Hepatocyte (in vitro differentiated cells): Measurements from ENCODE around the gene SAPCD1. TPM values are rescaled to one million over a fixed set of nuclear protein-coding genes. Genes with fewer than 3 reads are reported as not detected.
A peak's percentile ranks its signal among the peaks of the same experiment; 100 is the strongest.

Source experiments
- DNase-seq: peaks from one replicate; pipeline ENCODE4 v3.0.0-alpha.2; 2016; ENCODE audit warnings: low spot score
- H2AFZ ChIP-seq: fragments of 200-600 bp; sonication (generic); 2 replicates; pipeline ENCODE4 v1.6.0; 2016; ENCODE audit warnings: antibody characterized with exemption, mild to moderate bottlenecking
- H3K27ac ChIP-seq: fragments of 200-600 bp; sonication (generic); 2 replicates; pipeline ENCODE4 v1.5.1; 2016; ENCODE audit warnings: mild to moderate bottlenecking
- H3K27me3 ChIP-seq: fragments of 200-600 bp; sonication (generic); 2 replicates; pipeline ENCODE4 v1.6.1; 2016
- H3K36me3 ChIP-seq: fragments of 200-600 bp; sonication (generic); replicated peaks from 2 replicates; pipeline ENCODE4 v1.5.1; 2016; ENCODE audit warnings: low read depth; ENCODE audit not compliant: insufficient read depth
- H3K4me1 ChIP-seq: fragments of 200-600 bp; sonication (generic); 2 replicates; pipeline ENCODE4 v1.5.1; 2016; ENCODE audit warnings: mild to moderate bottlenecking, moderate library complexity; ENCODE audit not compliant: insufficient read depth
- H3K4me2 ChIP-seq: fragments of 200-600 bp; sonication (generic); 2 replicates; pipeline ENCODE4 v1.6.0; 2016
- H3K4me3 ChIP-seq: fragments of 200-600 bp; sonication (generic); 2 replicates; pipeline ENCODE4 v1.5.1; 2016; ENCODE audit warnings: mild to moderate bottlenecking
- H3K79me2 ChIP-seq: fragments of 200-600 bp; sonication (generic); 2 replicates; pipeline ENCODE4 v1.6.0; 2017; ENCODE audit warnings: mild to moderate bottlenecking
- H3K9me2 ChIP-seq: fragments of 200-600 bp; sonication (generic); replicated peaks from 2 replicates; pipeline ENCODE4 v1.6.0; 2017; ENCODE audit warnings: mild to moderate bottlenecking; ENCODE audit not compliant: insufficient read depth
- H3K9me3 ChIP-seq: fragments of 200-600 bp; sonication (generic); 2 replicates; pipeline ENCODE4 v1.5.1; 2016; ENCODE audit warnings: low read depth, mild to moderate bottlenecking
- H4K20me1 ChIP-seq: fragments of 200-600 bp; sonication (generic); 2 replicates; pipeline ENCODE4 v1.6.0; 2016; ENCODE audit warnings: mild to moderate bottlenecking; ENCODE audit not compliant: insufficient read depth, poor library complexity, severe bottlenecking
- EZH2 ChIP-seq: fragments of 200-600 bp; sonication (generic); IDR thresholded peaks from 2 replicates; pipeline ENCODE4 v1.6.1; 2016; ENCODE audit warnings: antibody characterized with exemption, mild to moderate bottlenecking, borderline replicate concordance
- EZH2phosphoT487 ChIP-seq: fragments of 200-600 bp; sonication (generic); IDR thresholded peaks from one replicate; pipeline ENCODE4 v1.6.1; 2018; ENCODE audit warnings: antibody characterized with exemption, mild to moderate bottlenecking, low read depth, moderate library complexity; ENCODE audit not compliant: unreplicated experiment, severe bottlenecking
- WGBS: methylation state at CpG from one replicate; pipeline ENCODE4 v1.1.6; 2016; ENCODE audit warnings: low lambda C conversion rate; ENCODE audit errors: missing lambda C conversion rate; 5-methylcytosine and 5-hydroxymethylcytosine counted together
- polyA plus RNA-seq: library from polyadenylated mRNA; unstranded; fragments of >200 nt; fragmentation: Nextera tagmentation; extraction: Ambion mirVana; gene quantifications from 2 replicates; pipeline ENCODE4 v1.2.1, GENCODE V29; 2016
- total RNA-seq: library from RNA; depleted of rRNA; stranded (reverse); fragments of >200 nt; gene quantifications from 2 replicates; pipeline ENCODE4 v1.2.3, GENCODE V29; 2014
- TF ChIP-seq, protein P1 (sequence below): fragments of 200-600 bp; sonication (generic); IDR thresholded peaks from 2 replicates; pipeline ENCODE4 v1.5.1; 2016; ENCODE audit warnings: antibody characterized with exemption, mild to moderate bottlenecking; ENCODE audit not compliant: poor library complexity

SAPCD1 gene
- total and polyA plus RNA-seq, 2 experiments from 2014 or later = 1.4 to 2.0 TPM

DNA sequence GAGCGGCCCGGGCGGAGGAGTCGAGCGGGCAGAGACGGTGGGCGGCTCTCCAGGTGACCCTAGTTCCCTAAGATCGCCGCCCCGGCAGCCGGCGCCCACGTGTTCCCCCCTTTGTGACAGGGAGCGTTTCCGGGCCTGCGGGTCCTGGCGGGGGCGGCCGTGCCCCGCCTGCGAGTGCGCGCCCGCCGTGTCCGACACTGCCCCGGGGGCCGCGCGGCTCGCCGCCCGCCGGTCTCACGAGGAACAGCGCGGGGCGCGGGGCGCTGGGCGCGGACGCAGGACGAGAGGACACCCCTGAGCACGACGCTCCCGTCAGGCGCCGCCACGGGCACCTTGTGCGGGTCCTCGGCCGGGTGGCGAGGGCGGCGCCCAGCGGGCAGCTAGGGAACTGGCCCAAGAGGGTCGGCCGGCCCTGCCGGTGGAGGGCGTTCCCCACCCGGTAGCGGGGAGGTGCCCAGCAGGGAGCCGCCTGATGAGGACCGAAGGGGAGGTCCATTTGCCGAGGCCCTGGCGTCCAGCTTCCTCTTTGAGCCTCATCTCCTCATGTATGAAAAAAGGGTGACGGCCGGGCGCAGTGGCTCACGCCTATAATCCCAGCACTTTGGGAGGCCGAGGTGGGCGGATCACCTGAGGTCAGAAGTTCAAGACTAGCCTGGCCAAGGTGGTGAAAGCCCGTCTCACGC lies 33.3 kb downstream of the SAPCD1 start, which contains the start of gene VARS1:
Gene VARS1, minus strand, starts transcription at position 137 of the 683 bp plus-strand sequence. CDS start 535 bp downstream, outside the sequence.
- Histone ChIP-seq H3K36me3 (no peaks in the 10 kb centered on the region), H4K20me1 (no peaks in the 10 kb centered on the region), H3K4me2 (peak within 1 kb of the TSS; percentile 96), H3K27me3 (no peaks in the 10 kb centered on the region), H3K9me3 (no peaks in the 10 kb centered on the region), H3K27ac (peak within 1 kb of the TSS; percentile 93), H2AFZ (peak within 1 kb of the TSS; percentile 57), H3K4me3 (peak within 1 kb of the TSS; percentile 80), H3K79me2 (peaks cover 31% of the 10 kb centered on the region), H3K9me2 (no peaks in the 10 kb centered on the region), H3K4me1 (peaks cover 11% of the 10 kb centered on the region)
- peak; percentile 96 for DNase-seq
- TF ChIP-seq EZH2 = no peak
- TF ChIP-seq, protein P1, sequence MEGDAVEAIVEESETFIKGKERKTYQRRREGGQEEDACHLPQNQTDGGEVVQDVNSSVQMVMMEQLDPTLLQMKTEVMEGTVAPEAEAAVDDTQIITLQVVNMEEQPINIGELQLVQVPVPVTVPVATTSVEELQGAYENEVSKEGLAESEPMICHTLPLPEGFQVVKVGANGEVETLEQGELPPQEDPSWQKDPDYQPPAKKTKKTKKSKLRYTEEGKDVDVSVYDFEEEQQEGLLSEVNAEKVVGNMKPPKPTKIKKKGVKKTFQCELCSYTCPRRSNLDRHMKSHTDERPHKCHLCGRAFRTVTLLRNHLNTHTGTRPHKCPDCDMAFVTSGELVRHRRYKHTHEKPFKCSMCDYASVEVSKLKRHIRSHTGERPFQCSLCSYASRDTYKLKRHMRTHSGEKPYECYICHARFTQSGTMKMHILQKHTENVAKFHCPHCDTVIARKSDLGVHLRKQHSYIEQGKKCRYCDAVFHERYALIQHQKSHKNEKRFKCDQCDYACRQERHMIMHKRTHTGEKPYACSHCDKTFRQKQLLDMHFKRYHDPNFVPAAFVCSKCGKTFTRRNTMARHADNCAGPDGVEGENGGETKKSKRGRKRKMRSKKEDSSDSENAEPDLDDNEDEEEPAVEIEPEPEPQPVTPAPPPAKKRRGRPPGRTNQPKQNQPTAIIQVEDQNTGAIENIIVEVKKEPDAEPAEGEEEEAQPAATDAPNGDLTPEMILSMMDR = peak; percentile 75
- WGBS = 4% methylated on average over 62 of the region's 75 CpGs

DNA sequence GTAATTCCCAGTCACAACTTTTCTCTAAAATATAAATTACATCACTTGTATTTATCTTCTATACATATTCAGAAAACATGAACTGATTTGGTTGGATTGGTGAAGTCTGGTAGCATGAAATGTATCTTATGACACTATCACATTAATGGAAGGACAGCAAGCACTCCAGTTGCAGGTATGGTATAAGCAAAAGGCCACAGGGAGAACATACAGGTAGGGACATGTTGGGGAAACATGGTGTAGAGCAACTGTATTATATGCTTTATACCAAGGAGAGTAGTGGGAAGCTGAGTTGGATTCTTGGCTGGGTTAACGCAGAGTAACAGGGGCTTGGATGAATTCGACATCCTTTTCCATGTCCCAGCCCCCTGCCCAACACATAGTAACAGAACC lies 34.5 kb downstream of the SAPCD1 start:
- no peak overlapping the region for H3K4me3 ChIP-seq
- no peak overlapping the region for H3K4me2 ChIP-seq
- TF ChIP-seq, protein P1 = no peak
- TF ChIP-seq EZH2 = no peak
- no peak for TF ChIP-seq EZH2phosphoT487
- no peaks in the 10 kb centered on the region for H3K9me3 ChIP-seq
- peaks cover 37% of the 10 kb centered on the region for H3K79me2 ChIP-seq
- no peak overlapping the region for H3K27ac ChIP-seq
- 98% methylated on average over 2 of the region's 2 CpGs for WGBS
- H3K27me3 ChIP-seq = no peaks in the 10 kb centered on the region
- H3K4me1 ChIP-seq = peaks cover 11% of the 10 kb centered on the region
- no peaks in the 10 kb centered on the region for H3K9me2 ChIP-seq
- H4K20me1 ChIP-seq = no peaks in the 10 kb centered on the region
- no peak overlapping the region for H2AFZ ChIP-seq
- no peaks in the 10 kb centered on the region for H3K36me3 ChIP-seq
- DNase-seq = no peak

DNA sequence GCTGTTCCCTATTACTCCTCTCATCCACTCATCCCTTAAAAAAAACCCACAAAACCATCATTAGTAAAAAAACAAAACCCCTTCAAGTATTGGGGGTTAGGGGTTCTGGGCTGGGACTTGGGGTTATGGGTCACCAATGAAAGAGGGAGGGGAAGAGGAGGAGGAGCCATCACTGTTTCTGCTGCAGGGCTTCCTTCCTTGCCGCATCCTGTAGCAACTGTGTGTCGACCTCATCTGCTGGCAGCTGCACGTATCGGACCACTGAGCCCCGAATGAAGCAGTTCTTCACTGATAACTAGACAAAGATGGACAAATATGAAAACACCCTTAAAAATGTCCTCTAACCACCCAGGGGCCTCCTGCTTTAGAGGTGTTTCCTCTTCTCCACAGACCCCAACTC lies 35.1 kb downstream of the SAPCD1 start:
- Histone ChIP-seq H3K27me3 (no peaks in the 10 kb centered on the region), H3K79me2 (peaks cover 39% of the 10 kb centered on the region), H3K9me2 (no peaks in the 10 kb centered on the region), H3K4me1 (peaks cover 11% of the 10 kb centered on the region), H3K9me3 (no peaks in the 10 kb centered on the region), H3K4me2 (no peak overlapping the region), H3K4me3 (no peak overlapping the region), H4K20me1 (no peaks in the 10 kb centered on the region), H2AFZ (no peak overlapping the region), H3K36me3 (no peaks in the 10 kb centered on the region), H3K27ac (no peak overlapping the region)
- 96% methylated on average over 5 of the region's 5 CpGs for WGBS
- no peak for DNase-seq
- no peak for TF ChIP-seq EZH2phosphoT487
- TF ChIP-seq, protein P1 = no peak
- TF ChIP-seq EZH2 = no peak
